ENCODE data around the gene STARD13.

DNA sequence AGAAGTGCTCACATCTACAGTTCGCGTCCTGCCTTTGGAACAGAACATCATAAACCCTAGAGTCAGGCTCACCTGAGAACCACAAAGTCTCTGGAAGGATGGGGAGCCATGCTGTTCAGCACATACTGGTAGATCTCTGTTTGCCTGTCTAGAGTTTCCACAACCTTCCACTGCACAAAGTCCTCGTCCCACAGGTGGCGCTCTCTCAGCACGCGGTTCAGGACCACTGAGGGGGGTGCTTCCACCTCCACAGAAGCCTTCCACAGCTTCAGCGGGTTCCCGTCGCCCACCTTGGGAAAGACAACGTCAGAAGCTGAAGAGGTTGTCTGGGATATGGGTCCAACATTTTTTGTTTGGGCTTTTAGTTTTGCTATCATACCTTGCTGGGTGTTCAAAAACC is 175.8 kb downstream of the STARD13 start:
- TF ChIP-seq POLR2A (IDR thresholded peaks at IDR 0.05) = no peak
- TF ChIP-seq, protein P1, sequence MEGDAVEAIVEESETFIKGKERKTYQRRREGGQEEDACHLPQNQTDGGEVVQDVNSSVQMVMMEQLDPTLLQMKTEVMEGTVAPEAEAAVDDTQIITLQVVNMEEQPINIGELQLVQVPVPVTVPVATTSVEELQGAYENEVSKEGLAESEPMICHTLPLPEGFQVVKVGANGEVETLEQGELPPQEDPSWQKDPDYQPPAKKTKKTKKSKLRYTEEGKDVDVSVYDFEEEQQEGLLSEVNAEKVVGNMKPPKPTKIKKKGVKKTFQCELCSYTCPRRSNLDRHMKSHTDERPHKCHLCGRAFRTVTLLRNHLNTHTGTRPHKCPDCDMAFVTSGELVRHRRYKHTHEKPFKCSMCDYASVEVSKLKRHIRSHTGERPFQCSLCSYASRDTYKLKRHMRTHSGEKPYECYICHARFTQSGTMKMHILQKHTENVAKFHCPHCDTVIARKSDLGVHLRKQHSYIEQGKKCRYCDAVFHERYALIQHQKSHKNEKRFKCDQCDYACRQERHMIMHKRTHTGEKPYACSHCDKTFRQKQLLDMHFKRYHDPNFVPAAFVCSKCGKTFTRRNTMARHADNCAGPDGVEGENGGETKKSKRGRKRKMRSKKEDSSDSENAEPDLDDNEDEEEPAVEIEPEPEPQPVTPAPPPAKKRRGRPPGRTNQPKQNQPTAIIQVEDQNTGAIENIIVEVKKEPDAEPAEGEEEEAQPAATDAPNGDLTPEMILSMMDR (IDR thresholded peaks at IDR 0.05) = peak in 1 of 6 experiments; percentile 28
